HCT116 (cell line): ENCODE data around the gene TMEM132D. TPM values are rescaled to one million over a fixed set of nuclear protein-coding genes. Genes with fewer than 3 reads are reported as not detected.

ENCODE experiments used
- ATAC-seq: fragments of 200-7000 bp; cut with Tn5 transposase; 2 replicates; pipeline ENCODE4 v1.9.1; 2020; ENCODE audit warnings: mild to moderate bottlenecking, moderate library complexity
- BruUV-seq: library from RNA; stranded (reverse); fragments of 400-500 nt; replicated peaks from 2 replicates; lab custom pipeline; 2021; lab: Mats Ljungman, UMichigan
- CTCF ChIA-PET: fragments of 300-600 bp; sonication (Branson Sonifier 250); formaldehyde crosslinking; loops from one replicate; lab custom pipeline; 2021; ENCODE audit warnings: antibody characterized with exemption; lab: Charles Lee
- POLR2A ChIA-PET: fragments of 300-600, 350-600 bp; sonication (Branson Sonifier 250); formaldehyde crosslinking; loops from one replicate; lab custom pipeline; 2021; ENCODE audit warnings: antibody characterized with exemption; lab: Charles Lee
- RAD21 ChIA-PET, 2 experiments: fragments of 300-600 bp; sonication (Branson Sonifier 250); formaldehyde crosslinking; loops; one replicate each; lab custom pipeline; 2023; ENCODE audit warnings: low total read pairs in 2 of 2; ENCODE audit not compliant: uncharacterized antibody in 2 of 2, unreplicated experiment in 2 of 2, low non-redundant PET in 1 of 2; lab: Charles Lee
- DNase-seq: peaks from one replicate; pipeline ENCODE4 v3.0.0-alpha.2; 2010; ENCODE audit warnings: low read depth, low spot score
- H2AFZ ChIP-seq: fragments of 200-600 bp; shearing (Covaris generic), sonication (generic); 2 replicates; pipeline ENCODE4 v1.6.1; 2017; ENCODE audit warnings: low read depth, mixed run types, mixed read lengths, antibody characterized with exemption, low read length; ENCODE audit not compliant: poor library complexity, severe bottlenecking
- H3K27ac ChIP-seq: 2 replicates; pipeline ENCODE4 v1.5.1; 2012; ENCODE audit warnings: low read depth, low read length
- H3K27me3 ChIP-seq: fragments of 200-600 bp; sonication (generic); 2 replicates; pipeline ENCODE4 v1.6.1; 2016; ENCODE audit warnings: mixed run types, low read length, mixed read lengths; ENCODE audit not compliant: insufficient read depth
- H3K36me3 ChIP-seq, 2 experiments: fragments of 200-500 bp in 1 of 2; fragments of 200-600 bp in 1 of 2; sonication (Bioruptor generic) in 1 of 2; sonication (generic) in 1 of 2; 2 replicates each; pipeline versions ENCODE4 v1.5.1 to v1.6.1; 2014 to 2016; ENCODE audit warnings: low read length in 2 of 2, inconsistent platforms in 1 of 2, mixed read lengths in 1 of 2, mixed run types in 1 of 2; ENCODE audit not compliant: insufficient read depth in 2 of 2, control insufficient read depth in 1 of 2
- H3K4me1 ChIP-seq, 2 experiments: fragments of 200-600 bp in 1 of 2; sonication (generic) in 1 of 2; 2 replicates each; pipeline versions ENCODE4 v1.5.1 to v1.6.1; 2012 to 2017; ENCODE audit warnings: low read length in 2 of 2, inconsistent platforms in 1 of 2, mild to moderate bottlenecking in 1 of 2, mixed read lengths in 1 of 2, mixed run types in 1 of 2, moderate library complexity in 1 of 2; ENCODE audit not compliant: insufficient read depth in 2 of 2, control insufficient read depth in 1 of 2
- H3K4me2 ChIP-seq: fragments of 200-600 bp; sonication (generic); 2 replicates; pipeline ENCODE4 v1.6.1; 2017; ENCODE audit warnings: mixed run types, low read length, mixed read lengths
- H3K4me3 ChIP-seq, 2 experiments: fragments of 200-600 bp in 1 of 2; sonication (generic) in 1 of 2; replicated peaks in 1 of 2; 2 replicates each; pipeline ENCODE4 v1.5.1; 2011 to 2016; ENCODE audit warnings: low read length in 2 of 2, control low read depth in 1 of 2, low read depth in 1 of 2, mild to moderate bottlenecking in 1 of 2, mixed read lengths in 1 of 2, mixed run types in 1 of 2
- H3K79me2 ChIP-seq: fragments of 200-600 bp; sonication (generic); 2 replicates; pipeline ENCODE4 v1.6.1; 2017; ENCODE audit warnings: mild to moderate bottlenecking, mixed run types, low read length, moderate library complexity, mixed read lengths; ENCODE audit not compliant: insufficient read depth
- H3K9ac ChIP-seq: fragments of 200-600 bp; sonication (generic); 2 replicates; pipeline ENCODE4 v1.6.1; 2016; ENCODE audit warnings: low read length, mixed read lengths
- H3K9me2 ChIP-seq: fragments of 200-600 bp; sonication (generic), shearing (Covaris generic); 2 replicates; pipeline ENCODE4 v1.6.1; 2017; ENCODE audit warnings: mixed run types, mild to moderate bottlenecking, moderate library complexity; ENCODE audit not compliant: insufficient read depth
- H3K9me3 ChIP-seq, 2 experiments: fragments of 200-500 bp in 1 of 2; fragments of 200-600 bp in 1 of 2; sonication (Bioruptor generic) in 1 of 2; sonication (generic) in 1 of 2; 2 replicates each; pipeline ENCODE4 v1.6.1; 2014 to 2017; ENCODE audit warnings: low read length in 2 of 2, mixed read lengths in 2 of 2, inconsistent platforms in 1 of 2, low read depth in 1 of 2, mild to moderate bottlenecking in 1 of 2, mixed run types in 1 of 2, moderate library complexity in 1 of 2; ENCODE audit not compliant: control insufficient read depth in 1 of 2, insufficient read depth in 1 of 2
- H4K20me1 ChIP-seq: fragments of 200-600 bp; sonication (generic), shearing (Covaris generic); 2 replicates; pipeline ENCODE4 v1.6.1; 2017; ENCODE audit warnings: mixed run types, mild to moderate bottlenecking, moderate library complexity; ENCODE audit not compliant: insufficient read depth
- CBX3 ChIP-seq: IDR thresholded peaks from 2 replicates; pipeline ENCODE4 v1.6.1; 2012; ENCODE audit warnings: low read depth
- CEBPB ChIP-seq: IDR thresholded peaks from 2 replicates; pipeline ENCODE4 v1.6.1; 2012; ENCODE audit warnings: low read depth
- ELF1 ChIP-seq: IDR thresholded peaks from 2 replicates; pipeline ENCODE4 v1.6.1; 2012; ENCODE audit warnings: low read depth, borderline replicate concordance
- EZH2 ChIP-seq: fragments of 200-600 bp; sonication (generic); IDR thresholded peaks from 2 replicates; pipeline ENCODE4 v1.6.1; 2017; ENCODE audit warnings: antibody characterized with exemption, mixed run types
- FOSL1 ChIP-seq: IDR thresholded peaks from 2 replicates; pipeline ENCODE4 v1.6.1; 2012; ENCODE audit warnings: low read depth
- JUND ChIP-seq: IDR thresholded peaks from 2 replicates; pipeline ENCODE4 v1.6.1; 2012
- POLR2A ChIP-seq: IDR thresholded peaks from 2 replicates; pipeline ENCODE4 v1.7.0; 2011; ENCODE audit warnings: borderline replicate concordance; ENCODE audit not compliant: insufficient read depth, insufficient read length; ENCODE audit errors: extremely low read depth
- POLR2AphosphoS5 ChIP-seq: IDR thresholded peaks from 2 replicates; pipeline ENCODE4 v1.6.1; 2011; ENCODE audit warnings: mild to moderate bottlenecking, low read depth, low read length, moderate library complexity
- RAD21 ChIP-seq: IDR thresholded peaks from 2 replicates; pipeline ENCODE4 v1.6.1; 2012; ENCODE audit warnings: low read depth, mild to moderate bottlenecking
- SIN3A ChIP-seq: IDR thresholded peaks from 2 replicates; pipeline ENCODE4 v1.6.1; 2012; ENCODE audit warnings: low read depth
- TCF7L2 ChIP-seq: IDR thresholded peaks from 2 replicates; pipeline ENCODE4 v1.7.0; 2011; ENCODE audit warnings: borderline replicate concordance, inconsistent platforms; ENCODE audit not compliant: insufficient read depth, insufficient read length; ENCODE audit errors: extremely low read depth
- YY1 ChIP-seq: IDR thresholded peaks from 2 replicates; pipeline ENCODE4 v1.6.1; 2011; ENCODE audit warnings: low read length, low read depth, moderate library complexity, mild to moderate bottlenecking; ENCODE audit not compliant: insufficient replicate concordance; ENCODE audit errors: extremely low read depth
- ZFX ChIP-seq: fragments of 450-650 bp; IDR thresholded peaks from 2 replicates; pipeline ENCODE4 v1.6.1; 2017
- intact Hi-C: fragments of 100-400 bp; cut with micrococcal nuclease; formaldehyde crosslinking; loops from 2 replicates; pipeline ENCODE4 v1.10.0; 2022
- total RNA-seq: library from RNA; stranded (reverse); gene quantifications from one replicate; pipeline ENCODE4 v1.2.1, GENCODE V29; 2021; ENCODE audit not compliant: unreplicated experiment
- TF ChIP-seq, protein P1 (sequence below): IDR thresholded peaks from 2 replicates; pipeline ENCODE4 v1.6.1; 2012
- TF ChIP-seq, protein P2 (sequence below), 3 experiments: fragments of 200-600 bp in 1 of 3; sonication (generic) in 1 of 3; IDR thresholded peaks in 2 of 3; conservative IDR thresholded peaks in 1 of 3; 2 replicates each; pipeline ENCODE4 v1.5.1; 2012 to 2017; ENCODE audit warnings: low read depth in 2 of 3, low read length in 2 of 3, antibody characterized with exemption in 1 of 3, borderline replicate concordance in 1 of 3, control low read depth in 1 of 3, mild to moderate bottlenecking in 1 of 3, mixed read lengths in 1 of 3, mixed run types in 1 of 3, moderate library complexity in 1 of 3; ENCODE audit not compliant: insufficient read depth in 1 of 3
- TF ChIP-seq, protein P3 (sequence below): IDR thresholded peaks from 2 replicates; pipeline ENCODE4 v1.6.1; 2011; ENCODE audit warnings: mild to moderate bottlenecking, low read length, moderate library complexity; ENCODE audit not compliant: insufficient replicate concordance; ENCODE audit errors: extremely low read depth
- TF ChIP-seq, protein P4 (sequence below): IDR thresholded peaks from 2 replicates; pipeline ENCODE4 v1.6.1; 2012

The TMEM132D gene
- total RNA-seq, 1 experiment from 2014 or later: not detected

DNA sequence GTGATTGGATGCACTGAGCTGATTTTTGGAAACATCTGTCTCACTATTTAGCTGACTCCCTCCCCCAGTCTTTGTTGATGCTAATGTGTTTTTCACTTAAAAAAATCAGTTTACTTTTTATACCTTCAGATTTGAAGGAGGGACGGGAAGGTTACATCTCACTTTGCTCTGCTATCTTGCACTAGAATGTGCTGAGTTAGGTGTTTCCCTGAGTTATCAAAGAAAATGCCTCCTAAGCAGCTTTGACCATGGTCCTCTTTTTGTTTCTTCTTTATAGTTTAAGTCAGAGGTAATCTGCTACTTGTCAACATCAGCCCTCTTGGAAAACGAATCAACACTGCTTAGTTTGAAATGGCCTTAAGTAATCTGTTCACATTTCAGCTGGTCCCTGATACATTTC is 222.0 kb downstream of the TMEM132D start (continued):
- TF ChIP-seq CBX3: no peak

DNA sequence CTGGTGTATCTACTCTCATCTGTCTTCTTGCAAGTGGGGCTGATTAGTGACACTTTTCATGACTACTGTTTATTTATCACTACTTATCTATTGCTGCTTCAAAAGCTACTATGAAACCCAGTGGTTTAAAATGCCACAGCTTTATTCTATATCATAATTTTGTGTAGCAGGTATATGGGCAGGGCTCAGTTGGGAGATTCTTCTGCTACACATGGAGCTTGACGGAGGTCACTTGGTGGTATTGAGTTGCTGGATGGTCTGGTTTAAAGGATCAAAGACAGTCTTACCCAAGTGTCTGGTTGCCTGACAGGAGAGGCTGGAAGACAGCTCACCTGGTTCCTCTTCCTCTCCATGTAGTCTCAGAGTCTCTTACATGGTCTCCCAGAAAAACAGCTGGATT is 222.7 kb downstream of the TMEM132D start:
- no peak overlapping the region for H3K27ac ChIP-seq
- CTCF ChIA-PET: no interaction called here
- no peak overlapping the region for H3K9ac ChIP-seq
- intact Hi-C loops: no loop called here
- BruUV-seq: no TSS peak
- no peak overlapping the region for H3K4me3 ChIP-seq
- TF ChIP-seq ELF1 (no peak), EZH2 (no peak), FOSL1 (no peak), YY1 (no peak), ZFX (no peak), CEBPB (no peak), POLR2A (no peak), JUND (no peak), POLR2AphosphoS5 (no peak), RAD21 (no peak), TCF7L2 (no peak), SIN3A (no peak)
- TF ChIP-seq, protein P1, sequence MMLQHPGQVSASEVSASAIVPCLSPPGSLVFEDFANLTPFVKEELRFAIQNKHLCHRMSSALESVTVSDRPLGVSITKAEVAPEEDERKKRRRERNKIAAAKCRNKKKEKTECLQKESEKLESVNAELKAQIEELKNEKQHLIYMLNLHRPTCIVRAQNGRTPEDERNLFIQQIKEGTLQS: no peak
- TF ChIP-seq, protein P2, sequence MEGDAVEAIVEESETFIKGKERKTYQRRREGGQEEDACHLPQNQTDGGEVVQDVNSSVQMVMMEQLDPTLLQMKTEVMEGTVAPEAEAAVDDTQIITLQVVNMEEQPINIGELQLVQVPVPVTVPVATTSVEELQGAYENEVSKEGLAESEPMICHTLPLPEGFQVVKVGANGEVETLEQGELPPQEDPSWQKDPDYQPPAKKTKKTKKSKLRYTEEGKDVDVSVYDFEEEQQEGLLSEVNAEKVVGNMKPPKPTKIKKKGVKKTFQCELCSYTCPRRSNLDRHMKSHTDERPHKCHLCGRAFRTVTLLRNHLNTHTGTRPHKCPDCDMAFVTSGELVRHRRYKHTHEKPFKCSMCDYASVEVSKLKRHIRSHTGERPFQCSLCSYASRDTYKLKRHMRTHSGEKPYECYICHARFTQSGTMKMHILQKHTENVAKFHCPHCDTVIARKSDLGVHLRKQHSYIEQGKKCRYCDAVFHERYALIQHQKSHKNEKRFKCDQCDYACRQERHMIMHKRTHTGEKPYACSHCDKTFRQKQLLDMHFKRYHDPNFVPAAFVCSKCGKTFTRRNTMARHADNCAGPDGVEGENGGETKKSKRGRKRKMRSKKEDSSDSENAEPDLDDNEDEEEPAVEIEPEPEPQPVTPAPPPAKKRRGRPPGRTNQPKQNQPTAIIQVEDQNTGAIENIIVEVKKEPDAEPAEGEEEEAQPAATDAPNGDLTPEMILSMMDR (IDR thresholded peaks at IDR 0.05 in 2 of 3, conservative IDR thresholded peaks at IDR 0.05 in 1 of 3; ENCODE audit: borderline replicate concordance in 1 of 3, insufficient read depth in 1 of 3, low read depth in 2 of 3, low read length in 2 of 3): no peak
- TF ChIP-seq, protein P3, sequence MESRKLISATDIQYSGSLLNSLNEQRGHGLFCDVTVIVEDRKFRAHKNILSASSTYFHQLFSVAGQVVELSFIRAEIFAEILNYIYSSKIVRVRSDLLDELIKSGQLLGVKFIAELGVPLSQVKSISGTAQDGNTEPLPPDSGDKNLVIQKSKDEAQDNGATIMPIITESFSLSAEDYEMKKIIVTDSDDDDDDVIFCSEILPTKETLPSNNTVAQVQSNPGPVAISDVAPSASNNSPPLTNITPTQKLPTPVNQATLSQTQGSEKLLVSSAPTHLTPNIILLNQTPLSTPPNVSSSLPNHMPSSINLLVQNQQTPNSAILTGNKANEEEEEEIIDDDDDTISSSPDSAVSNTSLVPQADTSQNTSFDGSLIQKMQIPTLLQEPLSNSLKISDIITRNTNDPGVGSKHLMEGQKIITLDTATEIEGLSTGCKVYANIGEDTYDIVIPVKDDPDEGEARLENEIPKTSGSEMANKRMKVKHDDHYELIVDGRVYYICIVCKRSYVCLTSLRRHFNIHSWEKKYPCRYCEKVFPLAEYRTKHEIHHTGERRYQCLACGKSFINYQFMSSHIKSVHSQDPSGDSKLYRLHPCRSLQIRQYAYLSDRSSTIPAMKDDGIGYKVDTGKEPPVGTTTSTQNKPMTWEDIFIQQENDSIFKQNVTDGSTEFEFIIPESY: no peak
- TF ChIP-seq, protein P4, sequence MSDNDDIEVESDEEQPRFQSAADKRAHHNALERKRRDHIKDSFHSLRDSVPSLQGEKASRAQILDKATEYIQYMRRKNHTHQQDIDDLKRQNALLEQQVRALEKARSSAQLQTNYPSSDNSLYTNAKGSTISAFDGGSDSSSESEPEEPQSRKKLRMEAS: no peak
- peaks cover 14 to 25% of the 10 kb centered on the region in 2 experiments for H3K9me3 ChIP-seq
- H3K9me2 ChIP-seq: no peaks in the 10 kb centered on the region
- DNase-seq: no peak
- POLR2A ChIA-PET: no interaction called here
- H3K4me2 ChIP-seq: no peak overlapping the region
- H3K4me1 ChIP-seq: no peaks in the 10 kb centered on the region
- H3K79me2 ChIP-seq: no peaks in the 10 kb centered on the region
- no peak for ATAC-seq
- H3K27me3 ChIP-seq: no peaks in the 10 kb centered on the region
- no peaks in the 10 kb centered on the region for H4K20me1 ChIP-seq
- RAD21 ChIA-PET: no interaction called here
- H2AFZ ChIP-seq: no peak overlapping the region
- no peaks in the 10 kb centered on the region for H3K36me3 ChIP-seq
